Kidney capillary endothelial cell (primary cell): ENCODE measurements around the gene GRM5.
"Not testable (repeated sequence)": the region's sequence is repeated elsewhere in the genome, so short reads cannot be mapped to it uniquely, and the experiment has no call there.

ENCODE experiments used
- DNase-seq: peaks from one replicate; pipeline ENCODE4 v3.0.0-alpha.2; 2018; ENCODE audit warnings: low spot score

Gene GRM5

DNA sequence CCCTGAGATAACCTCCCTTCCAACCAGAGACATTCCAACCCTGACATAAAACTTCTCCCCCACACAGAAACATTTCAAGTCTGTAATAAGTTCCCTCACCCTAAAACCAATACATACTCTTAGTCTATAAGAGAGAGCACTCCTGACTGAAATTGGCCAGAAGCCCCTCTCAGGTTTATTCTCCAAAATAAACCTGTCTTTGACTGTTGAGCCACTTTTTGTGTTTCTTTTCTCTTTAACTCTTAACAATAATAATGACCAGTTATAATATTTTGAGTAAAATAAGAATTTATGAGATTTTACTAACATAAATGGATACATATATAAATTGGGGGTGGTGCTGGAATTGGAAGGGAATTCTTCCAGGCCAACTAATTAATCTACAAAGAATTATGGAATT is 93.6 kb downstream of the GRM5 start:
- DNase-seq = no peak

DNA sequence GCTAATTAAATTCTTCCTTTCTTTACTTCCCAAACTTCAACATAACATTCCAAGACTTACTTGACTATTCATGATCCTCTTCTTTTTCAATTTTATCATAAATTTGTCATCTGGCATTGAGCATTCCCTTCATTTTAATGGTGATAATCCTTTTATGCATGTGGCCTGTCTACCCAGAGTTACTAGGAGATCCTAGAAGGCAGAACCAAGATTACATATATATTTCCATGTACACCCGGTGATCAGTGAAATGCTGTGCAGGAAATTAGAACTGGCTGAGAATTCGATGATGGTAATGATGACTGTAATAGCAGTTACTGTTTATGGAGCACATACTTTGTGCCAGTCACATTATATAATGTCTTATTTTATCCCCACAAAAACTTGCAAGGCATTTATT is 104.2 kb downstream of the GRM5 start:
- DNase-seq = not testable (repeated sequence)

DNA sequence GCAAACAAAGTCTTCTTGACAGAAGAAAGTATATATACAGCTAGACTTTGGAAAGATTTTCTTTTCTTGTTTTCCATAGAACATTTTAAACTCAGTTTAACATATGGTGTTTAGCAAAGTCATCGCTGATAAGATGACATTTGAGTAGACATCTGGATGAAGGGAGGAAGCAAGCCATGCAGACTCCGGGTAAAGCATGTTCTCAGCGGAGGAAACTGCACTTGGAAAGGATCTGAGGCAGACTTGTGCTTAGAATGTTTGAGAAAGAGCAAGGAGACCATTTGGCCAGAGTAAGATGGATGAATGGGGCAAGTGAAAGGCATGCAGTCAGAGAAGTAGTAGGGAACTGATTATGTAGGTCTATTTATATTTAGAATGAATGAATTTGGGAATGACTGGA is 105.9 kb downstream of the GRM5 start:
- not testable (repeated sequence) for DNase-seq

DNA sequence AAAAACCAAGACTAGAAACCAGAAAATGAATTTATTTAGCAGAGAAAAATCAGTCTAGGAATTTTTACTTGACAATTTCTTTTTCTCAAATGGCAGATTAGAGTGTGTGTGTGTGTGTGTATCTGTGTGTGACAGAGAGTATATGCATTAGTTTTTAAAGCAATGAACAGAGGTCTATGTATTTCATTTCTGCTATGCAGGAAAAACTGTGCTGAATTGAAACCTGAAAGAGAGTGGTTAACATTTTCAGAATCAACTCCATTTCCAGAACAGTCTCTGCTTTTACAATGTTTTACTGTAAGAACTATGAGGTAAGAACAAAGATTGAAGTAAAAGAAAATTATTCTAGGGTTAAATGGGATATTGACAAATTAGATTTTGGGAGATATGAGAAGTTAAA is 114.8 kb downstream of the GRM5 start:
- no peak for DNase-seq

DNA sequence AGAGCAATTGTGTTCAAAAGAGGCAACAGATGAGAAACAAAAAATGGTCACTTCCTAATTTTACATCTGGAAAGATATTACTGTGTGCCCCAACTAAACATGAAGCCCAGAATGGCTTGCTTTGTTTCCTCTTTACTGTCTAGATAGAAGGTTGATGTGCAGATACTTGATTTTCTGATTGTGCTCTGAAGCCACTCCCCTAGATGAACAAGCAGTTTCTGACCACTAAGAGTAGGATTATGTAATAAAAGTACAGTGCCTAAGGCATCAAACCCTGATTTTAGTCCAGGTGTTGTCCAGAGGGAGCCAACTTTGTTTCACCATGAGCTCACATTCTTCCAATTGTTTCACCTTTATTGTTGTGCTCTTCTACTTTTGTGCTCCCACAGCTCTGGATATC is 116.9 kb downstream of the GRM5 start:
- not testable (repeated sequence) for DNase-seq

DNA sequence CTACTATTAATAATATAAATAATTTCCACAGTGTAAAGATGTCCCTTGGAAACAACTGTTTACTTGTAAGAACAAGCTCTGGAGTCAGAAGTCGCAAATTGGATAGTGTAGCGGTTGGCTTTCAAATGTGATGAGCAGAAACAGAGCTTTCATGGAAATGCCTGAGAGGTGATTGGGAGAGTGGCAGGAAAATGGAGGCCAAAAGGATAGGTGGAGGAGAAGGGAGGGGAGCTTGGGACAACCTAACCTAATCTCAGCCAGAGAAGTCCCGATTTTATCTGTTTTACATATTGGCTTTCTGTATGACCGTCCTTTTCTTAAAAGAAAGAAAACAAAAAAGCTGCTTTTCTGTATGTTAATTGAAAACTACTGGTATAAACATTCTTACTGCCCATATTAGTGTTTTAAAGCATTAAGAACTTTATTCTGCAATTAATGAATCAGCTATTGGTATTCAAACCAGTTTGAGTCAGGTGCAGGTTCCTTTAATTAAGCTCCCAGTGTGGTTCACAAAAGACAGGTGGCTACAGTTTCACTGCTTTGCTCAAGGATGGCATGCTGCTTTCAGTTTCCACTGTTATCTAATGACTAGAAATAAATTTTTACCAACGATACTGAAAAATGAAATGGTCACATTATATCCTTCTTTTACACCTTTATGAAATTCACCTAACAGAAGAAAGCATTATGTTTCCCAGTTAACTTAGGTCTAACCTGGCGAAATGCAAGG is 117.8 kb downstream of the GRM5 start:
- DNase-seq = not testable (repeated sequence)

DNA sequence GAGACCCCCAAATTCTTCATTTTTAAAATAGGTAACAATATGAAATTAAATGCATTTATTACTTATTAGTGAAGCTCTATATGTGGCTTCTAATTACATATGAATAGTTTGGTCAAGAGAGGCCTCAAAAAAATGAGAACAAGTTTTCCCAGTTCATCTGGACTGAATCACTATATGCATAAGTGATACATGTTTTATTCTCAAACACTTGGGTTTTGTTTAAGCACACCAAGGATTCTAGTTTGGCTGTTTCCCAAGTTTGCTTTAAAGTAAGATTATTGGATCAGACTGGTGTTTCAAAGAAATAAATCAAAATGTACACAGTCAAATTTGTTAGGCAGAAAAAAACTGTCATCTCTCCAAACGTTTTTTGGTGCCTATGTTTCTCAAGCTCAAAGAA is 136.1 kb downstream of the GRM5 start:
- DNase-seq = not testable (repeated sequence)

GRCh38 chr11:88917065-88917464 is 148.7 kb downstream of the GRM5 start:
- DNase-seq = not testable (repeated sequence)

DNA sequence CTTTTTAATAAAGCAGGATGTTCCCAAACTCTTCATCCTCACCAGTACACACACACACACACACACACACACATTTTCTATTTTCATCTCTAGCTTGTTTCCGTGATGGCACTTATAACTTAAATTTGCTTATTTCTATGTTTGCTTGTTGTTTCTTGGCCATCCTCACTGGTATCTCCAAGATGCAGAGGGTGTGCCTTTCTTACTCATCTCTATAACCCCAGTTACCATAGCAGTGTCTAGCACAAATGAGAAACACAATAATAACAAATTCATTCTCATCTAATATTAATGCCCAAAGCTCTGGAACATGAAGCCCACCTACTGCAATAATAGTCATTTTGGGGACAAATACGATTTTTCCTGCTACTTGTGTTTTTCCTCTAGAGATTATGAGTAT is 156.3 kb downstream of the GRM5 start:
- DNase-seq = no peak

GRCh38 chr11:88901436-88901835 is 164.3 kb downstream of the GRM5 start:
- not testable (repeated sequence) for DNase-seq

- DNase-seq = not testable (repeated sequence)
These were observed 176.9 kb downstream of the GRM5 start for GRCh38 chr11:88888855-88889254.

DNA sequence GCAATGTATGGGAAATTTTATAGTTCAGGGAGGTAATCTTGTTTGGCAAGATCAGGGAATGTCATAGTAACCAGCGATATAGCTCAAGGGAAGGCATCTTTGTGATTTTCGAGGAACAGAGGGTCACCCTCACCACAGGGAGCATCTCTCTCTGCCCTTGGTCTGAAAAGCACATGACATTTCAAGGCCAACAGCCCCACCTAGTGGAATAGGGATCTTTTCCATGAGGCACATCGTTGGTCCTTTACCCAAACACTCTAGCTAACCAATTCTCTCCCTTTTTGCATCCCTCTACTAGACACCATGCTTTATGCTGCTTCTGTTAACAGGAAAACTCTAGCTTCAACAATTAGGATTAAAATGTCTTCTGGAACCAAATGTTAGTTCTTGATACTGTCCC is 179.0 kb downstream of the GRM5 start:
- DNase-seq = no peak

DNA sequence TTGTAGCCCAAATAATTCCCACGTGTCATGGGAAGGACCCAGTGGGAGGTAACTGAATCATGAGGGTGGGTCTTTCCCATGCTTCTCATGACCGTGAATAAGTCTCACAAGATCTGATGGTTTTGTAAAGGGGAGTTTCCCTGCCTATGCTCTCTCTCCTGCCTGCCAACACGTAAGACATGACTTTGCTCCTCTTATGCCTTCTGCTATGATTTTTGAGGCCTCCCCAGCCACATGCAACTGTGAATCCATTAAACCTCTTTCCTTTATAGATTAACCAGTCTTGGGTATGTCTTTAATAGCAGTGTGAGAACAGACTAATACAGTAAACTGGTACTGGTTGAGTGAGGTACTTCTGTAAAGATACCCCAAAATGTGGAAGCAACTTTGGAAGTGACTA is 183.0 kb downstream of the GRM5 start:
- not testable (repeated sequence) for DNase-seq

DNA sequence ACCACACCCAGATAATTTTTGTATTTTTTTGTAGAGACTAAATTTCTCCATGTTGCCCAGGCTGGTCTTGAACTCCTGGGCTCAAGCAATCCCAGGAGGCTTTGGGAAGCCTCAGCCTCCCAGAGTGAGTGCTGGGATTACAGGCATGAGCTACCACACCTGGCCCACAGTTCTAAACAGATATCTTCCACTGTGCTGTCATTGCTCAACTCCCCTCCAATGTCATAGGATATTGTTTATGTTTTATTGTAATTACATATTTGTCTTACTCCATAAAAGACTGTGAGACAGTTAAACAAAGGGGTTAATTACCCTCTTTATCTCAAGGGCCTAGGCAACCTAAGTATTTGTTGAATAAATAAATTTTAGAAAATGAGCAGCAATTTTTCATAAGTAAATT is 204.2 kb downstream of the GRM5 start:
- no peak for DNase-seq

- DNase-seq = not testable (repeated sequence)
These were observed 205.4 kb downstream of the GRM5 start for GRCh38 chr11:88860431-88860830.

GRCh38 chr11:88853963-88854362 is 211.8 kb downstream of the GRM5 start:
- DNase-seq = not testable (repeated sequence)

DNA sequence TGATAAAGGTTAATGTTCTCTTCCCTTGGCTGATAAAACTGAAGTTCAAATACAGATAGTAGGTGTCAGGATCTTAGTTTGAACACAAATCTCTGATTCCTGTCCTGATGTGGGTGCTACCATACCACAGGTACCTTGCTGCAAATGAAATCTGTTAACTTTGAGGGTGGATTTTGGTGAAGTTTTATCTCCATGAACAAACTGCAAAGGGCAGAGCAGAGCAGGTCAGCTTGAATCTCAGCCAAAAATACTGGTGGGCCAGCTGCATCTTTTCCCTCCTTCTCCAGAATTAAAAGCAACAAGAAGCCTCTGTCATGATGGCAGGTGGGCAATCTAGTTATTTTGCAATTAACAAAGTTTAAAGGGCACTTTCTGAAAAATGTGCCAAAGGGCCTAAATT is 214.2 kb downstream of the GRM5 start:
- DNase-seq = not testable (repeated sequence)

- DNase-seq = not testable (repeated sequence)
These were observed 216.0 kb downstream of the GRM5 start for GRCh38 chr11:88849773-88850172.

- no peak for DNase-seq
These were observed 216.4 kb downstream of the GRM5 start for GRCh38 chr11:88849368-88849767.

DNA sequence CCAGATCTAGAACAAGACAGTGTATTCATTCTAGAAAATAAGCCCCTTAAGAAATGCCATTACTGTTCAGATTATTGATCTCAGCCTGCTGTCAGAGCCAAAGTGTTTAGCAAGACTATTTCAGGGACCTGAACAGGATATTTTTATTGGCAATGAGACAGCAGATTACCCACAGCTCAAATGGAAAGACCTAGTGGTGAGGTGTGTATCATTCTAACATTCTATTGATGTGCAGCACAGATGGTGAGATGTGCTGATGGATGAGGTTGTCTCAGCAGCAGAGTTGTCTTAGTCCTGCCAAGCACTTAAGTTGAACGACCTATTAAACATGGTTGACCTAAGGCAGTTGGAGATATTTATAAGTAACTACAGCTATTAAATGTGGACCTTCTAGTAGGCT is 219.5 kb downstream of the GRM5 start:
- DNase-seq = not testable (repeated sequence)

GRCh38 chr11:88844941-88845340 is 220.8 kb downstream of the GRM5 start:
- DNase-seq = not testable (repeated sequence)

GRCh38 chr11:88843766-88844426 is 221.9 kb downstream of the GRM5 start:
- DNase-seq = not testable (repeated sequence)

DNA sequence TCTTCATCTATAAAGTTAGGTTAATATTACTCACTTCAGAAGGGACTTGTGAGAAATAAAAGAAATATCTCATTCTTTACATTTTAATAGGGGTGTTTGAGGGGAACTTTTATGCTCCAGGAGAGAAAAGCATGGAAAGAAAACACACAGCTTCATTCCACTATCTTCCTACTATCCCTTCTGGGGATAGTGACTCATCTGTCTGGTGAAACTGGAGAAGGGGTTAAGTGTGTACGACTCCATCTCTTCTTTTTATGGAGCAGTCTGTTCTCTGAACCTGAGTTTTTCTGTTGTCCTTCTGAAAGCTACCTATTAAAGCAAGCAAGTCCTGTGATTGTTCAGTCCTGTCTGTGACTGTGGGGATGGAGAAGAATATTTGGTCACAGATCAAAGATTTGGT is 227.6 kb downstream of the GRM5 start:
- DNase-seq = not testable (repeated sequence)

- not testable (repeated sequence) for DNase-seq
These were observed 230.1 kb downstream of the GRM5 start for GRCh38 chr11:88835709-88836108.
